Vagina (tissue), 2 donors: ENCODE results near the gene RFPL4A.

Experiments
- POLR2A ChIP-seq, 2 donors: fragments of 450-650 bp; IDR thresholded peaks; one replicate each; pipeline ENCODE4 v1.6.1; 2017; ENCODE audit warnings: antibody characterized with exemption in 2 of 2, mild to moderate bottlenecking in 2 of 2, moderate library complexity in 2 of 2
- POLR2AphosphoS5 ChIP-seq, 2 donors: sonication (generic); formaldehyde crosslinking; IDR thresholded peaks; one replicate each; pipeline ENCODE4 v1.9.0; 2017; ENCODE audit warnings: antibody characterized with exemption in 2 of 2, mild to moderate bottlenecking in 2 of 2, low read depth in 1 of 2; ENCODE audit not compliant: insufficient read depth in 1 of 2
- TF ChIP-seq, protein P1 (sequence below), 3 experiments: fragments of 450-650 bp in 2 of 3; fragments of 200-600 bp in 1 of 3; sonication (generic) in 1 of 3; IDR thresholded peaks; one replicate each; pipeline ENCODE4 v1.5.1; 2017 to 2019; ENCODE audit warnings: antibody characterized with exemption in 3 of 3, mild to moderate bottlenecking in 2 of 3, moderate library complexity in 2 of 3

DNA sequence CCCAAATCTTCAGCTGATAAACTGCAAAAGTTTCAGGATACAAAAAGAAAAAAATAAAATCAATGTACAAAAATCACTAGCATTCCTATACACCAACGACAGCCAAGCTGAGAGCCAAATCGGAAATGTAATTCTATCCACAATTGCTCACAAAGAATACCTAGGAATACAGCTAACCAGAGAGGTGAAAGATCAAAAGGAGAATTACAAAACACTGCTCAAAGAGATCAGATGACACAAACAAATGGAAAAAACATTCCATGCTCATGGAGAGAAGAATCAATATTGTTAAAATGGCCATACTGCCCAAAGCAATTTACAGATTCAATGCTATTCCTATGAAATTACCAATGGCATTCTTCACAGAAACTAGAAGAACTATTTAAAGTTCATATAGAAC, 43.4 kb downstream of the RFPL4A start:
- TF ChIP-seq, protein P1, sequence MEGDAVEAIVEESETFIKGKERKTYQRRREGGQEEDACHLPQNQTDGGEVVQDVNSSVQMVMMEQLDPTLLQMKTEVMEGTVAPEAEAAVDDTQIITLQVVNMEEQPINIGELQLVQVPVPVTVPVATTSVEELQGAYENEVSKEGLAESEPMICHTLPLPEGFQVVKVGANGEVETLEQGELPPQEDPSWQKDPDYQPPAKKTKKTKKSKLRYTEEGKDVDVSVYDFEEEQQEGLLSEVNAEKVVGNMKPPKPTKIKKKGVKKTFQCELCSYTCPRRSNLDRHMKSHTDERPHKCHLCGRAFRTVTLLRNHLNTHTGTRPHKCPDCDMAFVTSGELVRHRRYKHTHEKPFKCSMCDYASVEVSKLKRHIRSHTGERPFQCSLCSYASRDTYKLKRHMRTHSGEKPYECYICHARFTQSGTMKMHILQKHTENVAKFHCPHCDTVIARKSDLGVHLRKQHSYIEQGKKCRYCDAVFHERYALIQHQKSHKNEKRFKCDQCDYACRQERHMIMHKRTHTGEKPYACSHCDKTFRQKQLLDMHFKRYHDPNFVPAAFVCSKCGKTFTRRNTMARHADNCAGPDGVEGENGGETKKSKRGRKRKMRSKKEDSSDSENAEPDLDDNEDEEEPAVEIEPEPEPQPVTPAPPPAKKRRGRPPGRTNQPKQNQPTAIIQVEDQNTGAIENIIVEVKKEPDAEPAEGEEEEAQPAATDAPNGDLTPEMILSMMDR (IDR thresholded peaks at IDR 0.05), result no peak
- TF ChIP-seq POLR2AphosphoS5 (IDR thresholded peaks at IDR 0.05; ENCODE audit: insufficient read depth in 1 of 2, low read depth in 1 of 2) (no peak), POLR2A (IDR thresholded peaks at IDR 0.05) (no peak)
